NCI-H1105 treated with DMSO at 0.1 percent for 48 hours (cell line): Measurements from ENCODE around the gene PTPN22.

Experiments used
- DNase-seq: peaks from one replicate; lab custom pipeline; 2025; lab: John Stamatoyannopoulos, UW

Gene PTPN22

GRCh38 chr1:113871597-113872113 is at the start of gene PTPN22:
Gene PTPN22, minus strand, starts transcription at chr1:113871712.
- DNase-seq = no peak

DNA sequence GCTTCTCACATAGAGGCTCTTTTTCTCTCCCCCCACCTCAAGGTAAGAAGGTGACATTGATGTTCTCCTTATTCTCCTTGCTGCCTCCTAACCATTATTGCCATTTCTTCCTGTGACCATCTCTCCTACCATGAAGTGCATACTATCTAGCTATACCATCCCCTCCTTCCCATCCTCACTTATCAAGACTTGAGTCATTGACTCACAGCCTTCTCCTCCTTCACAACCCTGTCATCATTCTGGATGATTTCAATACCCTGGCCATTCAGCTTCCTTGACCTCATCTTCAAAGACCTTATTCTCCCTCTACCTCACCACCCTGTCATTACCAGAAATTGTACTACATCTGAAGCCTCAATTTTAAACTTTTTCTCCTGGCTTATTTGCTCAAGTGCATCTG is 46.7 kb upstream of the PTPN22 start:
- DNase-seq = no peak

GRCh38 chr1:113917400-113918082 is 46.0 kb upstream of the PTPN22 start:
- no peak for DNase-seq

DNA sequence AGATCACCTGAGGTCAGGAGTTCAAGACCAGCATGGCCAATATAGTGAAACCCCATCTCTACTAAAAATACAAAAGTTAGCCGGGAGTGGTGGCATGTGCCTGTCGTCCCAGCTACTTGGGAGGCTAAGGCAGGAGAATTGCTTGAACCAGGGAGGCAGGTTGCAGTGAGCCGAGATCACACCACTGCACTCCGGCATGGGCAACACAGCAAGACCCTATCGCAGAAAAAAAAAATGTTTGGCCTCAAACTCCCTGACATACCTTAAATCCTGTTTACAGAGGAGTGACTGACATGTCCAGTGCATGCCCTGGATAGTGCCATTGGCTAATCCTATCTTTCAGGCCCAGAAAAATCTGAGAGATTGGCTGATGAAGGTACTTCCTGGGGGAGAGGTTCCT is 45.5 kb upstream of the PTPN22 start:
- DNase-seq = no peak

DNA sequence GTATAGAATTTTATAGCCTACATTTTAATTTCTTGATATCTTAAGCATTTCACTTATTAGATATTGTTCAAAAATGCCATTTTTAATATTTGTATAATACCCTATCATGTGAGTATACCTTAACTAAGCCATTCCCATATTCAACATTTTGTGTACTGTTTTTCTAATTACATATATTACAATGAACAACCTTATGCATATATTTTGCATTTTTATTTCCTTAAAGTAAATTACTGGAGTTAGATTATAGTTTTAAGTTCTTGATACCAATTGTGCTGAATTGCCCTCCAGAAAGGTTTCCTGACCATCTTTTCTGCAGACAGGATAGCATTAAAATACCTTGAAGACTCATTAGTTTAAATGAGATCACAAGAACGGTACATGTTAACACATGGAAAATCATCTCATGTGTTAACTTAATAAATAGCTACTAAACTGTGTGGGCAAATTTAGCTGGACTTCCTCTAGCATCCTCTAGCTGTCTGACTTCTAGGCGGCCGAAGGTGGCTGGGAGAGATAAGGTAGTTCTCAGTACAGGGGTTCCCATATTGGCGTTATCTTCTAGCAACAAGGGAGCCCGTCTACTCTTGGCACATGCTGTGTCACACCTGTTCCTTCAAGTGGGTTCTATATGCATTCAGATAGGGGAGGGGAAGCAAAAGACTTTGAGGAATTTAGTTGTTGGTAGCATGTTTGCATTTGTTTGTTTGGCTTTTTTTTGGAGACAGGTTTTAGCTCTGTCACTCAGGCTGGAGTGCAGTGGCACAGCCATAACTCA is 42.6 kb upstream of the PTPN22 start:
- DNase-seq = no peak

GRCh38 chr1:113913312-113913668 is 41.8 kb upstream of the PTPN22 start:
- no peak for DNase-seq

DNA sequence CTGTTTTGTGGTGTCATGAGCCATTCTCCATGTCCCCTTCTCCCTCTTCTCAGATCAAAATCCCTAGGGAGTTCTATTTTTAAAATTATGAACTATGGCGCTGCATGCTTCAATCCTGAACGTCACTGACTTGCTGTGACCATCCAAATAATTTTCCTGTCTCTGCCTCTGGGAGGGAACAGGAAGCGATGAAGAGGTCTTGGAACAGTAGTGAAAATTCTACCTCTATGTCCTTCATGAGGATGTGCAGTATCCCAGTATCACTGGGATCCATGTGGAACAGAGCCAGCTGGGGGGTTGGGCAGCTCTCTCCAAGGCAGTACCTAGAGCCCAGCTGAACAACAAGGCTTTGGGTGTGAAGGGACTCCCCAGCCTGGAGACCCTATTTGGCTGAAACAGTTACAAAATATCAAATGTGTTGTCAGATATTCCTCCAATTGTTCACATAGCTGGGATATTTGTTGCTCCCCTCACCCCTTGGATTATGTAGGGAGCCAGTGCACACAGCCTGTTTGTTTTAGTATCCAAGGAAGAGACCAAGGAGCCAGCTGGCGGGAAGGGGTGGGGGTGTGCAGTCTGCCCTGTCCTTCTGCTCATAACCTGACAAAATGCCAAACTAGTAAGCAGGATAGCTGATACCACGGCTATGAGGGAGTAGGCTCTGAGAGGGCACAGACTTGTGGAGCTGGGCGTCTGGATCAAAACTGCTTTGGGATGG is 41.2 kb upstream of the PTPN22 start:
- peak; percentile 4 for DNase-seq

DNA sequence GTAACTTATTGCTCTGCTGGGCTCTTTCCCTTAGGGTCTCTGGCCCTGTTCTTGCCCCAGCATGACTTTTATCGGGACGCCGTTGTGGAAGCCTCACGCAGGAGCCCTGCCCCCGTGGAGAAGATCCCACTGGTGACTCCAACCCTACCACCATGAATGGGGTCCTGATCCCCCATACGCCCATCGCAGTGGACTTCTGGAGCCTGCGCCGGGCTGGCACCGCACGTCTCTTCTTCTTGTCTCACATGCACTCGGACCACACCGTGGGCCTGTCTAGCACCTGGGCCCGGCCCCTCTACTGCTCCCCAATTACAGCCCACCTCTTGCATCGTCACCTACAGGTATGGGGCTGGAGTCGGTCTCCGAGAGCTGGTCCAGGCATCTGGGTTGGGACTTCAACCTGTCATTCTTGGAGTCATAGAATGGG is 33.9 kb upstream of the PTPN22 start:
- DNase-seq = peak; percentile 36

GRCh38 chr1:113904674-113905434 is 33.3 kb upstream of the PTPN22 start, which contains the start of the genes AP4B1 and DCLRE1B:
Gene AP4B1, minus strand, starts transcription at chr1:113904799. Its CDS starts 82 bp downstream, at chr1:113904717.
Gene DCLRE1B, plus strand, starts transcription at chr1:113905326. Its CDS starts 261 bp downstream, at chr1:113905587.
- peak; percentile 99 for DNase-seq

- peak; percentile 85 for DNase-seq
Observed at GRCh38 chr1:113904293-113904673, 32.8 kb upstream of the PTPN22 start.

DNA sequence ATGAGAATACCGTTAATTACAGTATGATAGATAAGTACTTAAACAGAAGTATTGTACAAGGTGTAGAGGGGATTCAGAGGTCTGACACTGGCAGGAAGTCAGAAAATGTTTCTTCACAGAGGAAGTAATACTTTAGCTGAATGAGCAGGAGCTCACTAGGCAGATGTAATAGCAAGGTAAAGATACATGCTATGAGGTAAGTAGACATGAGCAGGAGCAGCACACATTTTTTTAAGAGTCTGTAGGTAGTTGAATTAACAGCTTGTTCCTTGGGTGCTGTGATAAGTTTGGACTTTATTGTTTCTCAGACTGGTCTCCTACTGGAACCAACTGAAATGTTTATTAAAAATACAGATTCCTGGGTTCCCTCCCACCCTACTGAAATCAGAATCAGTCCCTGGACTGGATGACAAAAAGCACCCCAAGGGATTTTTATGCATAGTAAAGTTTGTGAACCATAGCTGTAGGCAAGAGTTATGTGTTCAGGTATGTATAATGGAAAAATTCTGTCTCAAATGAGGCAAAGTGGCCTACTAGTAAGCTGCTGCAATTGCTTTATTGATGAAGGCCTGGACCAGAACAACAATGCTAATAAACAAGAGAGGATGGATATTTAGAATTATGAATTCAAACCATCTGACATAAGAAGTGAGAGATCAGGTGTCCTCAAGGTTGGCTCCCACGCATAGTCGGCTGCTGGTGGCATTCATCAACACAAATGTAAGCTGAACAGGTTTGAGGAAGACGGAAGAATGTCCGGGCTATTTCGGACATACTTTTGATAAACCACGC is 32.2 kb upstream of the PTPN22 start:
- no peak for DNase-seq

DNA sequence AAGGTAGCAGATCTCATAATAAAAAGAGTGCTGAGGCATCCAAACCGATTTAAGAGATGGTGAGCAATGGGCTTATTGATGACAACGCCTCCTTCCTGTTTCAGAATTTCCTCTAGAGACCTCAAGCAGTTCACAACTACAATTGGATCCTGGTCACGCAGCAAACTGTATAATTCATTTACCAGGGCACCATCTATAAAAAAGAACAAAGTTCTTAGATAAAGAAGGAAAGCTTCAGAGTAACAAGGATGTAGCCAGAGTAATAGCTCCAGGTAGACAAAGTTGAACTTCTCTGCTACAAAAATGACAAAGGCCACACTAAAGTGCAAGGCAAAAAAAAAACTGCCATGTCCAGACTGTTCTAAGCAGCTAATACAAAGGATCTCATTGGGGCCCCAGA is 29.7 kb upstream of the PTPN22 start:
- no peak for DNase-seq

DNA sequence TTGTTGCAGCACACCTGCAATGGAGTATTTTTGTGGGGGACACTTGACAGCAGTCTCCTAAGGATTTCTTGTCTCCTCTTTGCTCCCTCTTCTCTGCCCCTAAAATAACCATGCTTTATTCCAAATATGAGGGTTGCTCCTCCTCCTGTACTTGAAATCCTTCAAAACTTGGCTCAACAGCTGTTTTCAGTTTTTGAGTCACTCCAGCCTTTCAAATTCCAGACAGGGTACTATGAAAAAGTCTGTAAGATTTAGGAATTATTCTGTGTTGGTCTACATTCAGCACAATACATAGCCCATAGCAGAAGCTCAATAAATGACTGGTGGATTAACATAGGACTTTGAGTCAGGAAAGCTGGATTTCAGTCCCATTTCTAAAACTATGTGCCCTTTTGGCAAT is 27.6 kb upstream of the PTPN22 start:
- DNase-seq = no peak

GRCh38 chr1:113898241-113898814 is 26.8 kb upstream of the PTPN22 start:
- no peak for DNase-seq

- DNase-seq = no peak
Observed at GRCh38 chr1:113895961-113896360, 24.4 kb upstream of the PTPN22 start.

GRCh38 chr1:113895098-113895497 is 23.6 kb upstream of the PTPN22 start:
- DNase-seq = no peak

DNA sequence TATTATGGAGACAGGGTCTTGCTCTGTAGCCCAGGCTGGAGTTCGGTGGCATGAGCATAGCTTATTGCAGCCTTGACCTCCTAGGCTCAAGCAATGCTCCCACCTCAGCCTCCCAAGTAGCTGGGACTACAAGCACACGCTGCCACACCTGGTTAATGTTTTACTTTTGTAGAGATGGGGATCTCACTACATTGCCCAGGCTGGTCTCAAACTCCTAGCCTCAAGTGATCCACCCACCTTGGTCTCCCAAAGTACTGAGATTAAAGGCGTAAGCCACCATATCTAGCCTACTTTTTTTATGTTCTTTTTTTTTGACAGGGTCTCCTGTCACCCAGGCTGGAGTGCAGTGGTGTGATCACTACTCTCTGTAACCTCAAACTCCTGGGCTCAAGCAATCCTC is 21.8 kb upstream of the PTPN22 start:
- DNase-seq = no peak

DNA sequence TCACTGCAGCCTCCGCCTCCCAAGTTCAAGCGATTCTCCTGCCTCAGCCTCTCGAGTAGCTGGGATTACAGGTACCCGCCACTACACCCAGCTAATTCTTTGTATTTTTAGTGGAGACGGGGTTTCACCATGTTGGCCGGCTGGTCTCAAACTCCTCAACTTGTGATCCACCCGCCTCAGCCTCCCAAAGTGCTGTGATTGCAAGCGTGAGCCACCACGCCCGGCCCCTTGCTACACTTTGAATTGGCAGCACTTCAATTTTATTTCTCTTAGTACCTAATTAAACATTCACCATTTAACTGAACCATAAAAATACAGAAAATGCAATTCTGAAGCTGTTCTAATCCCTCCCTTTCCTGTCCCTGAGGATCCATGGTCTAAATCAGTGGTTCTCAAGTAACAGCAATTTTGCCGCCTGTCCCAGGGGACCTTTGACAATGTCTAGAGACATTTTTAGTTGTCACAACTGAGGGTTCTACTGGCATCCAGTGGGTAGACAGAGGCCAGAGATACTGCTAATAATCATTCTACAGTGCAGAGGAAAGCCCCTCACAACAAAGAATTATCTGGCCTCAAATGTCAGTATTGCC is 20.2 kb upstream of the PTPN22 start:
- DNase-seq = no peak

DNA sequence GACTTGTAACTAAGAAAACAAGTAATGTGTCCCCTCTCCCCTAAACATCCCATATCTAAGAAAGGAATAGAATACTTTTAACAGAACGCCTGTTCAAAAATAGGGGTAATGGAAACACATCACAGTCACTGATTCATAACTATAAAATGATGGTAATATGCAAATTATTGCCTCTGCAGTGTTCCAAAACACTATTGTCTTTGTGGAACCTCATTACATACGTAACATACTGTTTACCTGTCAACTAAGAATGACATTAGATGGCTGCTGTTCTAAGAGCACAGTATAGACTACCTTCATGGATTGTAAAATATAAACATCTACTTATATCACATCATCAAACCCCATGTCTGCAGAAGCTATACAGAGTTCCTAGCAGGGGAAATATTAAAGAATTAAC is 19.3 kb upstream of the PTPN22 start:
- no peak for DNase-seq
